ENCODE results near the gene SLC5A8. TPM values are rescaled to one million over a fixed set of nuclear protein-coding genes. Genes with fewer than 3 reads are reported as not detected.

The SLC5A8 gene
- total and polyA plus RNA-seq, 2 of the 4 experiments (the other 2 are of a cell fraction), result not detected

GRCh38 chr12:101231636-101232035 lies 21.6 kb upstream of the SLC5A8 start:
- Histone ChIP-seq H4K5ac (ENCODE audit: low read depth, low read length) (no peak overlapping the region), H2AK5ac (ENCODE audit: low read depth, low read length) (no peak overlapping the region), H3K56ac (ENCODE audit: extremely low read depth, insufficient read depth, low read length) (no peak overlapping the region), H2BK15ac (ENCODE audit: low read depth, low read length) (no peak overlapping the region), H4K8ac (ENCODE audit: low read depth in 2 of 2, low read length in 2 of 2) (no peak overlapping the region), H3K4me3 (ENCODE audit: insufficient read depth, low read depth, low read length) (no peak overlapping the region), H3K23ac (ENCODE audit: low read depth, low read length) (no peak overlapping the region), H3K9ac (ENCODE audit: low read depth, low read length) (no peak overlapping the region), H3K18ac (ENCODE audit: low read depth, low read length) (no peak overlapping the region), H3K4me1 (ENCODE audit: control insufficient read depth, insufficient read depth, low read length) (no peaks in the 10 kb centered on the region), H4K91ac (ENCODE audit: insufficient read depth, low read depth, low read length) (no peak overlapping the region), H3K36me3 (ENCODE audit: control insufficient read depth, insufficient read depth, low read length) (no peaks in the 10 kb centered on the region), H2AK9ac (replicated peaks; ENCODE audit: low read depth, low read length, poor library complexity) (no peak overlapping the region), H3K4me2 (ENCODE audit: low read depth, low read length) (no peak overlapping the region), H3K9me3 (ENCODE audit: control insufficient read depth, insufficient read depth, low read length) (no peaks in the 10 kb centered on the region), H2BK5ac (ENCODE audit: low read depth, low read length, poor library complexity, severe bottlenecking) (no peak overlapping the region), H2AFZ (replicated peaks; ENCODE audit: low read length, poor library complexity) (no peak overlapping the region), H4K20me1 (ENCODE audit: insufficient read depth, low read length) (no peaks in the 10 kb centered on the region), H3K14ac (replicated peaks; ENCODE audit: low read depth, low read length) (no peak overlapping the region), H3K79me1 (ENCODE audit: low read depth in 1 of 2, low read length in 2 of 2) (no peaks in the 10 kb centered on the region), H2BK120ac (ENCODE audit: low read depth, low read length) (no peak overlapping the region), H3K27me3 (ENCODE audit: control insufficient read depth, insufficient read depth, low read length) (no peaks in the 10 kb centered on the region; the same call in 1 of the 2 replicates), H2BK20ac (ENCODE audit: low read depth, low read length) (no peak overlapping the region), H3K4ac (ENCODE audit: low read depth, low read length) (no peak overlapping the region), H3K9me1 (ENCODE audit: insufficient read depth, low read length) (no peaks in the 10 kb centered on the region), H3K27ac (ENCODE audit: insufficient read depth, low read length) (no peak overlapping the region)
- POLR2A ChIA-PET (ENCODE audit: unreplicated experiment), result no interaction called here
- intact Hi-C loops (cut with micrococcal nuclease) (no loop called here), dilution Hi-C loops (cut with HindIII; ENCODE audit: low sequenced_read_pairs, unreplicated experiment) (no loop called here), in situ Hi-C loops (cut with MboI; ENCODE audit: low sequenced_read_pairs) (no loop called here)
- ATAC-seq (ENCODE audit: low read depth), result no peak
- CTCF ChIA-PET, result no interaction called here
- TF ChIP-seq BHLHE40 (IDR thresholded peaks at IDR 0.05; ENCODE audit: low read depth, low read length), result no peak
- TF ChIP-seq, protein P1, sequence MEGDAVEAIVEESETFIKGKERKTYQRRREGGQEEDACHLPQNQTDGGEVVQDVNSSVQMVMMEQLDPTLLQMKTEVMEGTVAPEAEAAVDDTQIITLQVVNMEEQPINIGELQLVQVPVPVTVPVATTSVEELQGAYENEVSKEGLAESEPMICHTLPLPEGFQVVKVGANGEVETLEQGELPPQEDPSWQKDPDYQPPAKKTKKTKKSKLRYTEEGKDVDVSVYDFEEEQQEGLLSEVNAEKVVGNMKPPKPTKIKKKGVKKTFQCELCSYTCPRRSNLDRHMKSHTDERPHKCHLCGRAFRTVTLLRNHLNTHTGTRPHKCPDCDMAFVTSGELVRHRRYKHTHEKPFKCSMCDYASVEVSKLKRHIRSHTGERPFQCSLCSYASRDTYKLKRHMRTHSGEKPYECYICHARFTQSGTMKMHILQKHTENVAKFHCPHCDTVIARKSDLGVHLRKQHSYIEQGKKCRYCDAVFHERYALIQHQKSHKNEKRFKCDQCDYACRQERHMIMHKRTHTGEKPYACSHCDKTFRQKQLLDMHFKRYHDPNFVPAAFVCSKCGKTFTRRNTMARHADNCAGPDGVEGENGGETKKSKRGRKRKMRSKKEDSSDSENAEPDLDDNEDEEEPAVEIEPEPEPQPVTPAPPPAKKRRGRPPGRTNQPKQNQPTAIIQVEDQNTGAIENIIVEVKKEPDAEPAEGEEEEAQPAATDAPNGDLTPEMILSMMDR (conservative IDR thresholded peaks at IDR 0.05; ENCODE audit: low read depth, low read length), result no peak
- TF ChIP-seq MAFK (IDR thresholded peaks at IDR 0.05; ENCODE audit: low read depth, low read length), result no peak
- TF ChIP-seq RFX5 (IDR thresholded peaks at IDR 0.05; ENCODE audit: low read depth, low read length), result no peak
- no peak for TF ChIP-seq FOS (IDR thresholded peaks at IDR 0.05; ENCODE audit: low read depth, low read length)
- TF ChIP-seq, protein P2, sequence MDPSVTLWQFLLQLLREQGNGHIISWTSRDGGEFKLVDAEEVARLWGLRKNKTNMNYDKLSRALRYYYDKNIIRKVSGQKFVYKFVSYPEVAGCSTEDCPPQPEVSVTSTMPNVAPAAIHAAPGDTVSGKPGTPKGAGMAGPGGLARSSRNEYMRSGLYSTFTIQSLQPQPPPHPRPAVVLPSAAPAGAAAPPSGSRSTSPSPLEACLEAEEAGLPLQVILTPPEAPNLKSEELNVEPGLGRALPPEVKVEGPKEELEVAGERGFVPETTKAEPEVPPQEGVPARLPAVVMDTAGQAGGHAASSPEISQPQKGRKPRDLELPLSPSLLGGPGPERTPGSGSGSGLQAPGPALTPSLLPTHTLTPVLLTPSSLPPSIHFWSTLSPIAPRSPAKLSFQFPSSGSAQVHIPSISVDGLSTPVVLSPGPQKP (IDR thresholded peaks at IDR 0.05; ENCODE audit: borderline replicate concordance, low read depth, low read length), result no peak
- no peak for TF ChIP-seq MXI1 (IDR thresholded peaks at IDR 0.05; ENCODE audit: borderline replicate concordance, low read depth, low read length)
- no peak for TF ChIP-seq SMC3 (IDR thresholded peaks at IDR 0.05; ENCODE audit: low read depth, low read length)
- no peak for TF ChIP-seq MAZ (IDR thresholded peaks at IDR 0.05; ENCODE audit: borderline replicate concordance, low read depth, low read length)
- TF ChIP-seq CHD1 (IDR thresholded peaks at IDR 0.05; ENCODE audit: low read depth, low read length), result no peak
- TF ChIP-seq NFE2L2 (IDR thresholded peaks at IDR 0.05; ENCODE audit: low read depth, low read length), result no peak
- BruUV-seq (replicated peaks), result no TSS peak
- WGBS, 2 experiments (ENCODE audit: extremely low coverage in 2 of 2, insufficient read length in 1 of 2), result no CpG with 5 or more reads among the region's 4 CpGs
- DNase-seq, result no peak

Measured in IMR-90 (cell line).